GM12878 (cell line): ENCODE data around the gene AGTRAP. TPM values are rescaled to one million over a fixed set of nuclear protein-coding genes. Genes with fewer than 3 reads are reported as not detected.

ENCODE experiments used
- ATAC-seq: fragments of 200-7000 bp; cut with Tn5 transposase; 3 replicates; pipeline ENCODE4 v1.9.1; 2020; ENCODE audit warnings: mild to moderate bottlenecking, moderate library complexity
- BruUV-seq: library from RNA; stranded (reverse); fragments of 400-500 nt; replicated peaks from 2 replicates; lab custom pipeline; 2021; lab: Mats Ljungman, UMichigan
- CTCF ChIA-PET: fragments of 300-600 bp; sonication (Branson Sonifier 250); formaldehyde crosslinking; extraction: SDS; loops from one replicate; lab custom pipeline; 2021; ENCODE audit warnings: inconsistent platforms; lab: Yijun Ruan, JAX
- POLR2A ChIA-PET: fragments of 350-600 bp; formaldehyde crosslinking; extraction: SDS; loops from one replicate; lab custom pipeline; 2021; ENCODE audit warnings: inconsistent platforms; lab: Charles Lee
- RAD21 ChIA-PET: fragments of 300-600 bp; sonication (Branson Sonifier 250); formaldehyde crosslinking; loops from one replicate; lab custom pipeline; 2023; ENCODE audit warnings: antibody characterized with exemption; ENCODE audit not compliant: unreplicated experiment; lab: Charles Lee
- SMC1A ChIA-PET: fragments of 300-600 bp; sonication (Branson Sonifier 250); formaldehyde crosslinking; loops from one replicate; lab custom pipeline; 2023; ENCODE audit not compliant: unreplicated experiment, uncharacterized antibody; lab: Charles Lee
- DNase-seq: peaks from one replicate; pipeline ENCODE4 v3.0.0-alpha.2; 2011; ENCODE audit warnings: low read depth, low spot score
- FAIRE-seq: peaks from 3 replicates; lab custom pipeline; 2011; peaks lifted over from hg19 to GRCh38; lab: Jason Lieb, UNC
- H2AFZ ChIP-seq: 2 replicates; pipeline ENCODE4 v1.6.0; 2011; ENCODE audit warnings: low read depth, low read length, control low read depth; ENCODE audit not compliant: control insufficient read depth
- H3K27ac ChIP-seq: 2 replicates; pipeline ENCODE4 v1.5.1; 2011; ENCODE audit warnings: control low read depth; ENCODE audit not compliant: control insufficient read depth, insufficient read depth
- H3K27me3 ChIP-seq, 2 experiments: replicated peaks in 1 of 2; 2 replicates each; pipeline versions ENCODE4 v1.6.0 to v1.6.1; 2011; ENCODE audit warnings: low read length in 1 of 2; ENCODE audit not compliant: control insufficient read depth in 2 of 2, insufficient read depth in 2 of 2
- H3K36me3 ChIP-seq, 2 experiments: 2 replicates each; pipeline ENCODE4 v1.5.1; 2011; ENCODE audit warnings: low read length in 1 of 2; ENCODE audit not compliant: control insufficient read depth in 2 of 2, insufficient read depth in 2 of 2
- H3K4me1 ChIP-seq: 2 replicates; pipeline ENCODE4 v1.6.1; 2011; ENCODE audit warnings: mild to moderate bottlenecking, low read length, moderate library complexity, mixed read lengths; ENCODE audit not compliant: control insufficient read depth, insufficient read depth
- H3K4me2 ChIP-seq: 2 replicates; pipeline ENCODE4 v1.6.0; 2011; ENCODE audit warnings: control low read depth; ENCODE audit not compliant: control insufficient read depth, insufficient read depth
- H3K4me3 ChIP-seq: fragments of 200-600 bp; sonication (generic); 2 replicates; pipeline ENCODE4 v1.5.1; 2016
- H3K79me2 ChIP-seq: 2 replicates; pipeline ENCODE4 v1.6.0; 2011; ENCODE audit warnings: low read length; ENCODE audit not compliant: control insufficient read depth, insufficient read depth
- H3K9ac ChIP-seq: 2 replicates; pipeline ENCODE4 v1.8.0; 2011; ENCODE audit warnings: low read length, control low read depth, mixed read lengths; ENCODE audit not compliant: control insufficient read depth, insufficient read depth
- H3K9me3 ChIP-seq: replicated peaks from 3 replicates; pipeline ENCODE4 v1.5.1; 2011; ENCODE audit warnings: mild to moderate bottlenecking, low read length; ENCODE audit not compliant: control insufficient read depth, insufficient read depth
- H4K20me1 ChIP-seq: 2 replicates; pipeline ENCODE4 v1.6.0; 2011; ENCODE audit not compliant: control insufficient read depth, insufficient read depth
- BCL11A ChIP-seq: IDR thresholded peaks from 2 replicates; pipeline ENCODE4 v1.6.1; 2011; ENCODE audit warnings: low read depth, low read length
- CREB1 ChIP-seq: IDR thresholded peaks from 2 replicates; pipeline ENCODE4 v1.6.1; 2012; ENCODE audit warnings: low read depth, mild to moderate bottlenecking, inconsistent platforms
- IRF4 ChIP-seq: IDR thresholded peaks from 2 replicates; pipeline ENCODE4 v1.6.1; 2011; ENCODE audit warnings: low read depth, low read length
- JUNB ChIP-seq: IDR thresholded peaks from 2 replicates; pipeline ENCODE4 v1.6.1; 2016; ENCODE audit warnings: antibody characterized with exemption, mild to moderate bottlenecking
- PAX8 ChIP-seq: fragments of 450-650 bp; IDR thresholded peaks from 2 replicates; pipeline ENCODE4 v1.6.1; 2017; ENCODE audit warnings: mild to moderate bottlenecking, moderate library complexity
- POLR2AphosphoS2 ChIP-seq: IDR thresholded peaks from 2 replicates; pipeline ENCODE4 v1.6.1; 2011; ENCODE audit warnings: low read depth, mild to moderate bottlenecking, low read length, improper control_type of control experiment, moderate library complexity
- POU2F2 ChIP-seq: IDR thresholded peaks from 3 replicates; pipeline ENCODE4 v1.6.1; 2011; ENCODE audit warnings: low read depth, mild to moderate bottlenecking, low read length, borderline replicate concordance
- RCOR1 ChIP-seq: conservative IDR thresholded peaks from 2 replicates; pipeline ENCODE4 v1.6.1; 2012; ENCODE audit warnings: low read depth, low read length, improper control_type of control experiment
- SMAD5 ChIP-seq: IDR thresholded peaks from 2 replicates; pipeline ENCODE4 v1.6.1; 2016; ENCODE audit warnings: antibody characterized with exemption, low read depth
- SP1 ChIP-seq: IDR thresholded peaks from one replicate; pipeline ENCODE4 v1.6.1; 2011; ENCODE audit warnings: low read depth, low read length
- STAT3 ChIP-seq: IDR thresholded peaks from 2 replicates; pipeline ENCODE4 v1.6.1; 2011; ENCODE audit warnings: low read depth, low read length, improper control_type of control experiment
- SUZ12 ChIP-seq: fragments of 200-600 bp; sonication (generic); IDR thresholded peaks from one replicate; pipeline ENCODE4 v1.6.1; 2018; ENCODE audit warnings: antibody characterized with exemption, mild to moderate bottlenecking; ENCODE audit not compliant: unreplicated experiment
- TCF12 ChIP-seq: IDR thresholded peaks from 2 replicates; pipeline ENCODE4 v1.6.1; 2011; ENCODE audit warnings: low read depth, mild to moderate bottlenecking, low read length
- WGBS: methylation state at CpG from one replicate; pipeline ENCODE4 v1.1.6; 2016; ENCODE audit warnings: low lambda C conversion rate; ENCODE audit not compliant: insufficient replicate concordance, insufficient coverage; ENCODE audit errors: missing lambda C conversion rate; 5-methylcytosine and 5-hydroxymethylcytosine counted together
- in situ Hi-C: fragments of 300-500 bp; cut with MboI; formaldehyde crosslinking; loops from 9 replicates; pipeline ENCODE4 v1.14.3; 2018; ENCODE audit warnings: mixed read lengths
- intact Hi-C: fragments of 100-400 bp; cut with micrococcal nuclease; formaldehyde crosslinking; loops from one replicate; pipeline ENCODE4 v1.14.2; 2022; ENCODE audit not compliant: unreplicated experiment
- polyA plus RNA-seq, 11 experiments: library from polyadenylated mRNA; depleted of rRNA in 4 of 11; unstranded in 6 of 11; stranded (reverse) in 5 of 11; fragments of >200 nt; fragmentation: Nextera tagmentation in 4 of 11; fragmentation: Illumina TruSeq in 1 of 11; extraction: Ambion mirVana in 4 of 11; extraction: Trizol in 1 of 11; gene quantifications; 1 replicate in 1 of 11; 2 replicates in 10 of 11; pipeline versions ENCODE4 v1.2.1 to v1.2.3, GENCODE V29; 2011 to 2016; ENCODE audit warnings: inconsistent platforms in 2 of 11, missing spikeins in 2 of 11, low read depth in 1 of 11
- total RNA-seq, 4 experiments: library from RNA; depleted of rRNA in 3 of 4; stranded (reverse); fragments of >200 nt in 3 of 4; fragmentation: Illumina TruSeq in 1 of 4; extraction: Trizol in 1 of 4; gene quantifications; 2 replicates each; pipeline versions ENCODE4 v1.2.1 to v1.2.3, GENCODE V29; 2013 to 2021
- TF ChIP-seq, protein P1 (sequence below): IDR thresholded peaks from 2 replicates; pipeline ENCODE4 v1.6.1; 2012; ENCODE audit warnings: low read depth, low read length, improper control_type of control experiment
- TF ChIP-seq, protein P2 (sequence below): fragments of 150-350 bp; IDR thresholded peaks from 2 replicates; pipeline ENCODE4 v1.6.1; 2016; ENCODE audit warnings: low read depth, low read length

AGTRAP gene
- total and polyA plus RNA-seq, 10 of the 15 experiments (the other 5 are each of a cell fraction or from before 2014, with no cell fraction given), result 3.0 to 17.4 (median 10.2) TPM

DNA sequence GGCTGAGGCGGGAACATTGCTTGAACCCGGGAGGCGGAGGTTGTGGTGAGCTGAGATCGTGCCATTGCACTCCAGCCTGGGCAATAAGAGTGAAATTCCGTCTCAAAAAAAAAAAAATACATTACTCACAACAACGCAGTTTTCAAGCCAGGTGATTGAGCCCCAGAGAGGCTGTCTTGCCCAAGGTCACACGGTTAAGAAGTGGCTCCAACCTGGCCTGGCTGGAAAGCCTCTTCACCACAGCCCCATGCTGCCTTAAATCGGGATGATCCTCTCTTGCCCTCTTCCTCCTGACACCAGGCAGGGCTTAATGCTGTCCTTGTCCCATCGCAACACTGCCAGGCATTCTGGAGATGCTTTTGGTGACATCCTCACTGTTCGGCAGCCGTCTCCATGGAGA lies 22.8 kb upstream of the AGTRAP start:
- FAIRE-seq, result no peak
- POLR2A ChIA-PET, result interaction anchor here (0.7 kb wide), 1 partner anchor 1608 kb away, joined by 3 read pairs; no protein-coding TSS in a partner anchor
- in situ Hi-C loops (no loop called here), intact Hi-C loops (no loop called here)
- SMC1A ChIA-PET, result no interaction called here
- Histone ChIP-seq H3K27ac (no peak overlapping the region), H4K20me1 (no peaks in the 10 kb centered on the region), H3K4me3 (no peak overlapping the region), H3K9ac (no peak overlapping the region), H3K9me3 (no peaks in the 10 kb centered on the region), H3K27me3 (no peaks in the 10 kb centered on the region), H3K4me2 (no peak overlapping the region), H3K4me1 (no peaks in the 10 kb centered on the region), H2AFZ (no peak overlapping the region)
- DNase-seq, result no peak
- no peak for ATAC-seq
- CTCF ChIA-PET, result interaction anchor here (1.1 kb wide), 1 partner anchor 69 kb away, joined by 6 read pairs; no protein-coding TSS in a partner anchor
- RAD21 ChIA-PET, result interaction anchor here (0.7 kb wide), 1 partner anchor 63 kb away, joined by 3 read pairs; no protein-coding TSS in a partner anchor
- no peak for TF ChIP-seq RCOR1
- no peak for TF ChIP-seq SMAD5
- TF ChIP-seq STAT3, result no peak
- TF ChIP-seq POU2F2, result no peak
- TF ChIP-seq, protein P1, sequence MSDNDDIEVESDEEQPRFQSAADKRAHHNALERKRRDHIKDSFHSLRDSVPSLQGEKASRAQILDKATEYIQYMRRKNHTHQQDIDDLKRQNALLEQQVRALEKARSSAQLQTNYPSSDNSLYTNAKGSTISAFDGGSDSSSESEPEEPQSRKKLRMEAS, result no peak
- TF ChIP-seq SUZ12, result no peak
- TF ChIP-seq TCF12, result no peak
- no peak for TF ChIP-seq BCL11A
- no peak for TF ChIP-seq JUNB
- TF ChIP-seq IRF4, result no peak
- TF ChIP-seq CREB1, result no peak
- TF ChIP-seq, protein P2, sequence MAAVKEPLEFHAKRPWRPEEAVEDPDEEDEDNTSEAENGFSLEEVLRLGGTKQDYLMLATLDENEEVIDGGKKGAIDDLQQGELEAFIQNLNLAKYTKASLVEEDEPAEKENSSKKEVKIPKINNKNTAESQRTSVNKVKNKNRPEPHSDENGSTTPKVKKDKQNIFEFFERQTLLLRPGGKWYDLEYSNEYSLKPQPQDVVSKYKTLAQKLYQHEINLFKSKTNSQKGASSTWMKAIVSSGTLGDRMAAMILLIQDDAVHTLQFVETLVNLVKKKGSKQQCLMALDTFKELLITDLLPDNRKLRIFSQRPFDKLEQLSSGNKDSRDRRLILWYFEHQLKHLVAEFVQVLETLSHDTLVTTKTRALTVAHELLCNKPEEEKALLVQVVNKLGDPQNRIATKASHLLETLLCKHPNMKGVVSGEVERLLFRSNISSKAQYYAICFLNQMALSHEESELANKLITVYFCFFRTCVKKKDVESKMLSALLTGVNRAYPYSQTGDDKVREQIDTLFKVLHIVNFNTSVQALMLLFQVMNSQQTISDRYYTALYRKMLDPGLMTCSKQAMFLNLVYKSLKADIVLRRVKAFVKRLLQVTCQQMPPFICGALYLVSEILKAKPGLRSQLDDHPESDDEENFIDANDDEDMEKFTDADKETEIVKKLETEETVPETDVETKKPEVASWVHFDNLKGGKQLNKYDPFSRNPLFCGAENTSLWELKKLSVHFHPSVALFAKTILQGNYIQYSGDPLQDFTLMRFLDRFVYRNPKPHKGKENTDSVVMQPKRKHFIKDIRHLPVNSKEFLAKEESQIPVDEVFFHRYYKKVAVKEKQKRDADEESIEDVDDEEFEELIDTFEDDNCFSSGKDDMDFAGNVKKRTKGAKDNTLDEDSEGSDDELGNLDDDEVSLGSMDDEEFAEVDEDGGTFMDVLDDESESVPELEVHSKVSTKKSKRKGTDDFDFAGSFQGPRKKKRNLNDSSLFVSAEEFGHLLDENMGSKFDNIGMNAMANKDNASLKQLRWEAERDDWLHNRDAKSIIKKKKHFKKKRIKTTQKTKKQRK, result no peak
- TF ChIP-seq SP1, result no peak
- TF ChIP-seq PAX8, result no peak
- no peak for TF ChIP-seq POLR2AphosphoS2
- TF ChIP-seq, all 136 proteins: peak for 0
- no peaks in the 10 kb centered on the region for H3K36me3 ChIP-seq
- no peaks in the 10 kb centered on the region for H3K79me2 ChIP-seq
- WGBS, result 58% methylated on average over 11 of the region's 11 CpGs
- no TSS peak for BruUV-seq
